GM19324 (cell line): ENCODE results near the gene COX19.

Experiments used
- ATAC-seq: cut with Tn5 transposase; IDR thresholded peaks from one replicate; pipeline ENCODE4 v1.9.1; 2021; ENCODE audit warnings: mild to moderate bottlenecking, moderate library complexity; ENCODE audit not compliant: unreplicated experiment, low FRiP score

The COX19 gene, protein sequence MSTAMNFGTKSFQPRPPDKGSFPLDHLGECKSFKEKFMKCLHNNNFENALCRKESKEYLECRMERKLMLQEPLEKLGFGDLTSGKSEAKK

DNA sequence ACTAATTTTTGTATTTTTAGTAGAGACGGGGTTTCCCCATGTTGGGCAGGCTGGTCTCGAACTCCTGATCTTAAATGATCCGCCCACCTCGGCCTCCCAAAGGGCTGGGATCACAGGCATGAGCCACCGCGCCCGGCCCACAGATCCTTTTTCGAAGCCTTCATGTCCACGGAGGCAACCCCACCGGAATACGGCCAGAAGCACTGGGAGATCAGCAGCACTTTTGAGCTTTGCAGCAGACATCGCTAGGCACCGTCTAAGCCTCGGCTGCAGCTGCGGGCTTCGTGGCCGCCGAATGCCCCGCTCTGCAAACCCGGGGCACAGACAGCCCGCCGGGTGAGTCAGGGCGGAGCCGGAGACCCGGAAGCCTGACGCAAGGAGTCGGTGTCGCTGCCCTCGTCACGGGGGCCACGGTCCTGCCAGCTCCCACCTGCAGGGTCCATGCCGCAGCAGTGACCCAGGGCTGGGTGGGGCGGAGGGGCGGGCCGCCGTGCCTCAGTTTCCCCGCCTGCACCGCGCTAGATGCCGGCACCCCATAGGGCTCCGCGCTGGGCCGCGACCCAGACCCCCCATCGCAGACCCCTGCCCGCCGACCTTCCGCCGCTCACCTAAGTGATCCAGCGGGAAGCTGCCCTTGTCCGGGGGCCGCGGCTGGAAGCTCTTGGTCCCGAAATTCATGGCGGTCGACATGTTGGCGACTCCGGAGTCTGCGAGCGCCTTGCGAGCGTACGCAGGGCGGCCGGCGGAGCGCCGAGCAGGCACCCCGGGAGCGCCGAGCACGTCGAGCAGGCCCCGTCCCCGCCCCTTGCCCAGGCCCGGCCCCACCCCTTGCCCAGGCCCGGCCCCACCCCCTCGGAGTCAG, at the start of gene COX19:
TSS of gene COX19 (minus strand) at position 730 of the 862 bp plus-strand sequence. CDS start at position 690, 40 bp downstream.
- ATAC-seq = peak; percentile 81

- ATAC-seq = peak; percentile 75
These were observed 49.0 kb upstream of the COX19 start for GRCh38 chr7:1024331-1024841.

DNA sequence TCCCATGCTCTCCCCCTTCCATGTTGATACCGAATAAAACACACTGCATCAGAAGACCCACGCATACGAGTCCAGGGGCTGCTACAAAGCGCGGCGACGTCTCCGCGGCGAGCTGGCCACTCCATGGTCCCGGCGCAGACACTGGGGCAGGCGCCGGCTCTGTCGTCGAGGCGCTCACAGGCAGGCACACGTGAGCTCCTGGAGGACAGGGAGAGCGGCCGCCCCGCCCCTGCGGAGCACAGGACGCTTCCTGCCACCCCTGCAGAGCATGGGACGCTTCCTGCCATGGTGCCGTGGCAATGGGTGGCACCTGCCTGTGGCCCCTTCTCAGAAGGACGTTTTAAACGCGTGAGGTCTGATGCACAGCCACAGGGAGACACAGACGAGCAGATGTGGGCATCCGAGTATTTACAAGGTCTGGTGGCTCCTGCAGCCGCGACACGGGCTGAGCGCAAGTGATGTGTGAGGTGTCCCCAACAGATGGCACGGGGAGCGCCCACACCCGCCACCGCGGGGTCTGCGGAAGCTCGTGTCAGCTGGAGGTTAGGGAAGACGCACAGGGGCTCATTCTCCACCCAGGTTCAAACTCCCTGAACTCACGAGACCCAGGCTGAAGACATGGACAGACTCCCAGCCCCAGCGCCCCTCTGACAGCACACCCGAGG, 47.6 kb upstream of the COX19 start:
- ATAC-seq = no peak

GRCh38 chr7:1022356-1022755, 47.0 kb upstream of the COX19 start:
- ATAC-seq = no peak

DNA sequence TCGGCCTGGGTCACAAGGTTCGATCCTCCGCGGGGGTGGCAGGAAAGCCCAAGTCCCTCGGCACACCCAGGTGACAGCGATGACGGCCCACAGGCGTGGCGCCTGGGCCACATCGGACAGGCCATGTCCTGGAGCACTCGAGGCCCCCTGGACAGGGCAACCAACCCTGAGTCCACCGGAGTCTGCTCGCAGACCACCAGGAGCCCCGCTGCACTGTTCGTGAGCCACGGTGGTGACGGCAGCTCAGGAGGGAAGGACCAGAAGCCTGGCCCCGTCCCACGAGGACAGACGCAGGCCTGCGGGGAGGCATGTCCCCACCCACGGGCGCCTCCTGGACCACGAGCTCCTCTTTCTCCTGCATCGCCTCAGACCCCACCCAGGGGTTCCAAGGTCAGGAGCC, 46.6 kb upstream of the COX19 start:
- ATAC-seq = no peak

GRCh38 chr7:1021366-1021765, 46.0 kb upstream of the COX19 start:
- no peak for ATAC-seq

DNA sequence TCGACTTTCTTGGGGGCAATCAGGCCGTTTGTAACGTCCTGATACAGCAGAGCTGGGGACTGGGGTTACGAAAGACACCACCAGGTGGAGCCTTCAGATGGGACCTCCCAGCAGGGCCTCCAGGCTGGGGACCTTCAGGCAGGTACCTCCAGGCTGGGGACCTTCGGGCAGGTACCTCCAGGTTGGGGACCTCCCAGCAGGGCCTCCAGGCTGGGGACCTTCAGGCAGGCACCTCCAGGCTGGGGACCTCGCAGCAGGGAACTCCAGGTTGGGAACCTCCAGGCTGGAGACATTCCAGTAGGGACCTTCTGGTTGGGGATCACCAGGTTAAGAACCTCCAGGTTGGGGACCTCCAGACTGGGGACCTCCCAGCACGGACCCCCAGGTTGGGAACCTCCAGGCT, 45.5 kb upstream of the COX19 start:
- ATAC-seq = no peak

GRCh38 chr7:1019789-1020610, 44.7 kb upstream of the COX19 start:
- no peak for ATAC-seq

DNA sequence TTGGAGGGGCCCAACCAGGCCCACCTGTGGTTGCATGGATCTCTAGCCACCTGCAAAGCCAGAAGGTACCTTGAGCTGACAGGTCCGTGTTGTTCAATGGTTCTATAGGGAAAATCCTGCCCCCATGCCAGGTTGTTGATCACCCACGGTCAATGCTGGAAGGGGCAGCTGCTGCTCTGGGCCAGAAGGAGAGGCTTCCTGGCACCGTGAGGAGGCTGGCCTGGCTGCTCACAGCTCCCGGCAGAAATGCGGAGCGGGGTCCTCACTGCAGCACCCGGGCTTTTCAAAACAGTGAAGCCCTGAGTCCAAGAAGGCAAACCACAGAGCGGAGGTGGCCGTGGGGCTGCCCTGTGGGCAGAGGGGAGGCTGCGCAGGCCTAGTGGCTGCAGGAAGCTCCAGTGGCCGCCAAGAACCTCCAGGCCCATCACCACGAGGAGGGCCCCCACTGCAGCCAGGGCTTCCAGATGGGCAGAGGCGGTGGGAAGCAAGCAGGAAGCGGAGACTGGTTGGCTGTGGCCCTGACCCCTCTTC, 44.0 kb upstream of the COX19 start:
- ATAC-seq = no peak

DNA sequence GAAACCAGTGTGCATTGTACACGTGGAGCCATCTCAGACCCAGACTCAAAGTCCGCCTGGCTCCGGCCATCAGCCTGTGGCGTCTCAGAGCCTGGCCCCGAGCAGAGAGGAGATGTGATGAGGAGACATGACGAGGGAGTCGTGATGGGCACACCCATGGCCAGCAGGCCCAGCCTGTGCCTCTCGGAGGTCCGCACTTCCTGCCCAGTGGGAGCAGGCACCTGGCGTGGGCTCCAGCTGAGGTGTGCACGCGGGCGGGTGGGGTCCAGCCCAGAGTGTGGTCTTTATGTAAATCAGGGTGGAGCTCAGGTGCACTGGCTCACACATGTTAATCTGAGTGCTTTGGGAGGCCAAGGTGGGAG, 43.0 kb upstream of the COX19 start:
- ATAC-seq = no peak

- ATAC-seq = no peak
These were observed 42.4 kb upstream of the COX19 start for GRCh38 chr7:1017586-1018333.

GRCh38 chr7:1016577-1017531, 41.5 kb upstream of the COX19 start:
- no peak for ATAC-seq

DNA sequence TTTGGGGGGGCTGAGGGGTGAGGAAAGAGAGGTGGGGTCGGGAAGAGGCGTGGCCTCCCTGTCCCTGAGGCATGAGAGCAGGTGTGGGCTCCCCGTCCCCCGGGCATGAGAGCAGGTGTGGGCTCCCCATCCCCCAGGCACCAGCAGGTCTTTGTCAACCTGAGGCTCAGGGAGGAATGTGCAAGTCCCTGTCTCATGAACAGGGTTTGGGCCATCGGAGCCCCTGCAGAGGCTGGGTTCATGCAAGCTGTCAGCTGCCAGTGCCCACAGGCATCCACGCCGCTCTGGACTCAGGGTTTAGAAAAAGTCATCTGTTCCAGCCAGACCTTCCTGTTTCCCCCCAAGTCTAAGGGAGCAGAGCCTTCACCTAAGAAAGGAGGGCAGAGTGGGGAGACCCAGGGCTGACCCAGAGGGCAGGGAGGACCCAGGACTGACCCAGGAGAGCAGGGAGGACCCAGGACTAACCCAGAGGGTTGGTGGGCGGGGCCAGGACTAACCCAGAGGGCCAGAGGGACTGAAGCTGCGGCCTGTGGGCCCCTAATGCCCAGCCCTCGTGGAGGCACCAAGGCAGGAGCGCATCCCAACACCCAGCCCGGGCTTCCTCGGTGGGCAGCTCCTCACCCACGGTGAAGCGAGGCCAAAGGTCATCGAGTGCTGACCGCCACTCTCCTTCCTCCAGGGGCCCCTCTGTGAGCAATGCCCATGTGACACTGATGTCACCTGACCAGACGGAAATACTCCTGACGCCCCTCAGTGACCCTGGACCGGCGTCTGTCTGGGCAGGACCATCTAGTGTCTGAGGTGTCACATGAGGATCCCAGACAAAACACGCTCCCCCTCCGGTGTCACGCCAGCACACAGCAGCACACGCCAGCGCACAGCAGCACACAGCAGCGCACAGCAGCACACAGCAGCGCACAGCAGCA, 40.1 kb upstream of the COX19 start:
- no peak for ATAC-seq

DNA sequence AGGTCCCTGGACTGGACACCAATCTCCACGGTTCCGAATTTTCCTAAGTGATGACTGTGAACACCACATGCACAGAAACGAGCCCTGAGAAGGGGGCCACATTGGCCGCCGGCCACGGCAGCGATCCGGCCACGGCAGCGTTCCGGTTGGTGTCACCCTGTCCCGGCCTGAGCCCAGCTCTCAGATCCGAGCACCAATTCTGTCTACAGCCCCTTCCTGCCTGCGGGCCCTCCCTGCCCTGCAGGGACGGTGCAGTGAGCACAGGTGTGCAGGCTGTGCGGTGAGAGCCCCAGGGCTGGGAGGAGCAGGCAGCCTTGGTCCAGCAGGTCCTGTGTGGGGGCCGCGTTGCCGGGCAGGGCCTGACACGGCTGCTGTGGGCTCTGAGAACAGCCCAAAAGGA, 39.3 kb upstream of the COX19 start:
- ATAC-seq = no peak

DNA sequence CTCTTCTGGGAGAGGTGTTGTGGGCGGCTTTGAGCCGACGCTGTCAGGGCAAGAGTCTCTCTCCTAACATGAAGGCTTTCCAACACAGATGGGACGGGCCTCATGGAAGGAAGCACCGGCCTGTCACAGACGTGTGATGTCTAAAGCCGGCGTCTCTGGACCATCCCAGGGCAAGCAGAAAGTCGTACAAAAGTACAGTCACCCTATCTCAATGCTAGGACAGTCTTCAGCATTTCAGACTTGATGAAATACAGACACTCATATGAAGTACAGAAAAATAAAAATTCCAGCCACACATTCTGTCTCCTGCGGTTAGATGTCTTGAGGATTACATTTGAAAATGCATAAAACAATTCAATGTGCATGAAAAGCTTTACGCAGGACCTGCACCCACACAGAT, 38.2 kb upstream of the COX19 start:
- ATAC-seq = no peak

DNA sequence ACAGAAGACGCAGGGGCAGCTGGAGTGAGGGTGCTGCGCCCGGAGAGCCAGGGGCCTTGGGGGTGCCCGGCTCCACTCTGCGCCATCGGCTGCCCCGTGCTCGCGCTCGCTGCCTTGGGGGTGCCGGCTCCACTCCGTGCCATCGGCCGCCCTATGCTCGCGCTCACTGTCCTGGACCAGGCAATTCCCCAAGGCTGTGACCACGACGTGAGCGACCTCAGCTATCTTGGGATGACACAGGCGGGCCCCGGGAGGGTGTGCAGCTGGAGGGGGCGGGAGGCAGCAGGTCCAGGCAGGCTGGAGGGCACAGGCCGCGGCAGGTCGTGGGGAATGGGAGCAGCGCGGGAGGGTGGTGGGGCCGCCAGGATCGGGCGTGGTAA, 37.4 kb upstream of the COX19 start:
- ATAC-seq = no peak

GRCh38 chr7:1012004-1012715, 36.8 kb upstream of the COX19 start:
- no peak for ATAC-seq
